Osteocyte (in vitro differentiated cells): ENCODE measurements around the gene NDST4. TPM values are rescaled to one million over a fixed set of nuclear protein-coding genes. Genes with fewer than 3 reads are reported as not detected.

Experiments used
- DNase-seq: peaks from one replicate; pipeline ENCODE4 v3.0.0; 2021; ENCODE audit warnings: mixed read lengths; ENCODE audit not compliant: unreplicated experiment; ENCODE audit errors: extremely low spot score
- H3K27ac Mint-ChIP-seq: one replicate; pipeline ENCODE4 v1.8.0; 2021; ENCODE audit warnings: mild to moderate bottlenecking, mixed read lengths; ENCODE audit not compliant: unreplicated experiment
- H3K27me3 Mint-ChIP-seq: one replicate; pipeline ENCODE4 v1.8.0; 2021; ENCODE audit warnings: mixed read lengths; ENCODE audit not compliant: unreplicated experiment
- H3K36me3 Mint-ChIP-seq: one replicate; pipeline ENCODE4 v1.8.0; 2021; ENCODE audit warnings: mixed read lengths; ENCODE audit not compliant: unreplicated experiment
- H3K4me1 Mint-ChIP-seq: one replicate; pipeline ENCODE4 v1.8.0; 2021; ENCODE audit warnings: mixed read lengths; ENCODE audit not compliant: unreplicated experiment
- H3K4me3 Mint-ChIP-seq: one replicate; pipeline ENCODE4 v1.8.0; 2021; ENCODE audit warnings: mild to moderate bottlenecking, moderate library complexity, mixed read lengths; ENCODE audit not compliant: unreplicated experiment
- H3K9me3 Mint-ChIP-seq: one replicate; pipeline ENCODE4 v1.8.0; 2021; ENCODE audit warnings: mixed read lengths; ENCODE audit not compliant: unreplicated experiment
- total RNA-seq: library from RNA; stranded (reverse); gene quantifications from 2 replicates; pipeline ENCODE4 v1.2.1, GENCODE V29; 2021
- TF ChIP-seq, protein P1 (sequence below): fragments of 200-600 bp; sonication (generic); IDR thresholded peaks from 2 replicates; pipeline ENCODE4 v1.5.0; 2021; ENCODE audit warnings: antibody characterized with exemption, mild to moderate bottlenecking, moderate library complexity

NDST4 gene
- total RNA-seq, 1 donor from 2014 or later: 4.5 TPM

DNA sequence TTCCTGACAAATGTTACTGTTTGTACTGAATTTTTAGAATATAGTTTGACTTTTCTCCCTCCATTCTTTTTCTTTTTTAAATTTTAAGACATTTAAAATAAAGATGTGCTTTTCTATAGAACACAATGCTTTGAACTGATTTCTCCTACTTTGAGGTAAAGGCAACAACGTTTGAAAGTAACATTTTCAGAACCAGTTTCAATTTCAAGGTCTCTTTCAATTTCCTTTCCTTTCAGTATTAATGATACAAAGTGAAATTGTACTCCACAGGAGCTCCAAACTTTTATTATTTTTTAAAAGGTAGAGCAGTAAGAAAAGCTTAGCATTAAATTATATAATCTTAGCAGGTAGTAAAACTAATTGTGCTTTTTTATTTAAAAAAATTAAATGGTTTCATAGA, 54.9 kb downstream of the NDST4 start:
- TF ChIP-seq, protein P1, sequence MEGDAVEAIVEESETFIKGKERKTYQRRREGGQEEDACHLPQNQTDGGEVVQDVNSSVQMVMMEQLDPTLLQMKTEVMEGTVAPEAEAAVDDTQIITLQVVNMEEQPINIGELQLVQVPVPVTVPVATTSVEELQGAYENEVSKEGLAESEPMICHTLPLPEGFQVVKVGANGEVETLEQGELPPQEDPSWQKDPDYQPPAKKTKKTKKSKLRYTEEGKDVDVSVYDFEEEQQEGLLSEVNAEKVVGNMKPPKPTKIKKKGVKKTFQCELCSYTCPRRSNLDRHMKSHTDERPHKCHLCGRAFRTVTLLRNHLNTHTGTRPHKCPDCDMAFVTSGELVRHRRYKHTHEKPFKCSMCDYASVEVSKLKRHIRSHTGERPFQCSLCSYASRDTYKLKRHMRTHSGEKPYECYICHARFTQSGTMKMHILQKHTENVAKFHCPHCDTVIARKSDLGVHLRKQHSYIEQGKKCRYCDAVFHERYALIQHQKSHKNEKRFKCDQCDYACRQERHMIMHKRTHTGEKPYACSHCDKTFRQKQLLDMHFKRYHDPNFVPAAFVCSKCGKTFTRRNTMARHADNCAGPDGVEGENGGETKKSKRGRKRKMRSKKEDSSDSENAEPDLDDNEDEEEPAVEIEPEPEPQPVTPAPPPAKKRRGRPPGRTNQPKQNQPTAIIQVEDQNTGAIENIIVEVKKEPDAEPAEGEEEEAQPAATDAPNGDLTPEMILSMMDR: no peak
- Mint-ChIP-seq H3K4me3 (no peak overlapping the region), H3K36me3 (no peaks in the 10 kb centered on the region), H3K27me3 (no peaks in the 10 kb centered on the region), H3K9me3 (no peaks in the 10 kb centered on the region), H3K4me1 (peaks cover 12% of the 10 kb centered on the region), H3K27ac (no peak overlapping the region)
- no peak for DNase-seq

DNA sequence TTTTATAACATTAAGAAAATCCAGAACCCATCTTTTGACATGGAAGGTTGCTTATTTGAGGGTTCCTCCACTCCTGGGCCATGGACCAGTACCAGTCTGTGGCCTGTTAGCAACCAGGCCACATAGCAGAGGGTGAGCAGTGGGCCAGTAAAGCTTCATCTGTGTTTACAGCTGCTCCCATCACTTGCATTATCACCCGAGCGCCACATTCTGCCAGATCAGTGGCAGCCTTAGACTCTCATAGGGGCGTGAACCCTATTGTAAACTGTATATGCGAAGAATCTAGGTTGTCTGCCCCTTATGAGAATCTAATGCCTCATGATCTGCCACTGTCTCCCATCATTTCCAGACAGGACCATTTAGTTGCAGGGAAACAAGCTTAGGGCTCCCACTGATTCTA, 58.6 kb downstream of the NDST4 start:
- Mint-ChIP-seq H3K4me1 (peaks cover 16% of the 10 kb centered on the region), H3K36me3 (peaks cover 2% of the 10 kb centered on the region), H3K27me3 (no peaks in the 10 kb centered on the region), H3K9me3 (peaks cover 7% of the 10 kb centered on the region), H3K27ac (no peak overlapping the region), H3K4me3 (no peak overlapping the region)
- TF ChIP-seq, protein P1: no peak
- no peak for DNase-seq

DNA sequence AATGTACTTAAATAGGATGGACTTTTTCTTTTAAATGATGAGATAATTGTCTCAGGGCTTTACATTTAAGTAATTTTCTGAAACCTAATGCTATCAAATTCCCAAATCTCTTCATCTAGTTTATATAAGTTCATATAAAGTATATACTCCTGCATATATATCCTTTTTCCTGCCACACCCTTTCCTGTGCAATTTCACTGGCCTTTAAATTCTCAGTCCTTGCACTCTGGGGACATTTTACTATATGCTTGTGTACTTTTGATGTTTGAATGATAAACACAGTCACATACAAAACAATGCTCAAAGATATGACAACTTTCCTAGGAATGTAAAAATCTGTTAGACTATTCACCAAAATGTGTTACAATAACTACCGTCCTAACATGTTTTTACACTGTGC, 60.1 kb downstream of the NDST4 start:
- DNase-seq: no peak
- H3K4me1 Mint-ChIP-seq: peaks cover 7% of the 10 kb centered on the region
- H3K36me3 Mint-ChIP-seq: peaks cover 2% of the 10 kb centered on the region
- no peak overlapping the region for H3K27ac Mint-ChIP-seq
- TF ChIP-seq, protein P1: no peak
- no peak overlapping the region for H3K4me3 Mint-ChIP-seq
- H3K27me3 Mint-ChIP-seq: no peaks in the 10 kb centered on the region
- peaks cover 7% of the 10 kb centered on the region for H3K9me3 Mint-ChIP-seq

DNA sequence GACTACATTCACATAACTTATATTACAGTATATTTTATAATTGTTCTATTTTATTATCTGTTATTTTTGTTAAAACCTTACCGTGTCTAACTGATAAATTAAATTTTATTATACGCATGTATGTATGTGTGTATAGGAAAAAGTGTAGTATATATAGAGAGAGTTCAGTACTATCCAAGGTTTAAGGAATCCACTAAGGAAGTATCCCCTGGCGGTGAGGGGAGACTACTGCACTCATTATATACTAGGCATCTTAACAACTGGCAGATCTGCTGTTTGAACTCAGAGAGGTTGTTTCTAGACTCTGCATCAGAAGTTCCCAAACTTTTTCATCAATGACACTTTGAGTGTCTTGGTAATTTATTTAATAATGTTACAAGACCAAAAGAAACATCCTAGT, 70.9 kb downstream of the NDST4 start:
- Mint-ChIP-seq H3K27me3 (no peaks in the 10 kb centered on the region), H3K36me3 (no peaks in the 10 kb centered on the region), H3K27ac (no peak overlapping the region), H3K4me3 (no peak overlapping the region), H3K9me3 (peaks cover 8% of the 10 kb centered on the region), H3K4me1 (peaks cover 6% of the 10 kb centered on the region)
- TF ChIP-seq, protein P1: no peak
- no peak for DNase-seq

DNA sequence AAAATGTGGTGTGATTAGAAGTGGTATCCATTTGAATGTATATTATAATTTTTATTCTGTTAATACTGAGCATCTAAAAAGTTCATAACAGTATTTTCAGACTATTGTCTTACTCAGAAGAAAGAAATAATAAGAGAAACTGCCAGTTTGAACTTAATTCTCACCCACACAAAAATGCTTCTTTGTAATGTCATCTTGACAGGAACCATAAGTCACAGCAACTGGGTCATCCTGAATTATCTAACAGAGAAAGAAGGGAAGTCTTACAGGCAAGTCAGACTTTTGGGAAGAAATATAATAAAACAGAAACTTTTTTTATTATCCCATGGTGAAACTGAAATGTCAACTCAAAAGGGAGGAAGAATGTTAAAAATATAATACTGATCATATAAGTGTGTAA, 83.1 kb downstream of the NDST4 start:
- no peaks in the 10 kb centered on the region for H3K27me3 Mint-ChIP-seq
- no peaks in the 10 kb centered on the region for H3K4me1 Mint-ChIP-seq
- no peak overlapping the region for H3K27ac Mint-ChIP-seq
- TF ChIP-seq, protein P1: no peak
- no peaks in the 10 kb centered on the region for H3K9me3 Mint-ChIP-seq
- no peaks in the 10 kb centered on the region for H3K36me3 Mint-ChIP-seq
- DNase-seq: no peak
- H3K4me3 Mint-ChIP-seq: no peak overlapping the region
